ENCODE data around the gene INPP5J. TPM values are rescaled to one million over a fixed set of nuclear protein-coding genes. Genes with fewer than 3 reads are reported as not detected.

Gene INPP5J
- total RNA-seq, 1 experiment from 2014 or later = 1.7 TPM

DNA sequence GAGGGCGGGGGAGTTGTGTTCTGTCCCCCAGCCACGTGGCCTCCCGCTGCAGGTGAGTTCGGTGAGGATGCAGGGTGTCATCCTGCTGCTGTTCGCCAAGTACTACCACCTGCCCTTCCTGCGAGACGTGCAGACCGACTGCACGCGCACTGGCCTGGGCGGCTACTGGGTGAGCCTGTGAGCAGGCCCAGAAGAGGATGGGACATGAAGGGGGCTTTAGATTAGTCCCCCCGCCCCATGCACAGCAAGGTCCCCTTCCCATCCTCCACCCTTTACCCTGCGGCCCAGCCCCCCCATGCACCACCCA lies 4.1 kb downstream of the INPP5J start:
- intact Hi-C loops (cut with micrococcal nuclease; ENCODE audit: unreplicated experiment) = no loop called here
- Histone ChIP-seq H3K36me3 (ENCODE audit: control insufficient read depth, insufficient read depth, low read length) (no peaks in the 10 kb centered on the region), H3K4me1 (ENCODE audit: control insufficient read depth, insufficient read depth, low read length) (no peaks in the 10 kb centered on the region), H3K27ac (ENCODE audit: low read length) (no peak overlapping the region), H3K9me3 (ENCODE audit: control insufficient read depth, insufficient read depth, low read depth, low read length) (no peaks in the 10 kb centered on the region), H3K27me3 (ENCODE audit: control insufficient read depth, insufficient read depth, low read length) (no peaks in the 10 kb centered on the region), H3K4me3 (ENCODE audit: low read depth in 2 of 2, low read length in 2 of 2) (no peak overlapping the region)
- ChIA-PET POLR2A (no interaction called here), CTCF (no interaction called here)
- BruUV-seq (replicated peaks) = no TSS peak
- TF ChIP-seq, protein P1, sequence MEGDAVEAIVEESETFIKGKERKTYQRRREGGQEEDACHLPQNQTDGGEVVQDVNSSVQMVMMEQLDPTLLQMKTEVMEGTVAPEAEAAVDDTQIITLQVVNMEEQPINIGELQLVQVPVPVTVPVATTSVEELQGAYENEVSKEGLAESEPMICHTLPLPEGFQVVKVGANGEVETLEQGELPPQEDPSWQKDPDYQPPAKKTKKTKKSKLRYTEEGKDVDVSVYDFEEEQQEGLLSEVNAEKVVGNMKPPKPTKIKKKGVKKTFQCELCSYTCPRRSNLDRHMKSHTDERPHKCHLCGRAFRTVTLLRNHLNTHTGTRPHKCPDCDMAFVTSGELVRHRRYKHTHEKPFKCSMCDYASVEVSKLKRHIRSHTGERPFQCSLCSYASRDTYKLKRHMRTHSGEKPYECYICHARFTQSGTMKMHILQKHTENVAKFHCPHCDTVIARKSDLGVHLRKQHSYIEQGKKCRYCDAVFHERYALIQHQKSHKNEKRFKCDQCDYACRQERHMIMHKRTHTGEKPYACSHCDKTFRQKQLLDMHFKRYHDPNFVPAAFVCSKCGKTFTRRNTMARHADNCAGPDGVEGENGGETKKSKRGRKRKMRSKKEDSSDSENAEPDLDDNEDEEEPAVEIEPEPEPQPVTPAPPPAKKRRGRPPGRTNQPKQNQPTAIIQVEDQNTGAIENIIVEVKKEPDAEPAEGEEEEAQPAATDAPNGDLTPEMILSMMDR (IDR thresholded peaks at IDR 0.05) = no peak
- no peak for TF ChIP-seq SIN3A (IDR thresholded peaks at IDR 0.05; ENCODE audit: borderline replicate concordance, insufficient read depth, low read depth, low read length)
- TF ChIP-seq TCF7L2 (IDR thresholded peaks at IDR 0.05; ENCODE audit: low read depth, low read length) = no peak
- no peak for TF ChIP-seq REST (IDR thresholded peaks at IDR 0.05; ENCODE audit: insufficient read depth in 1 of 2, low read depth in 2 of 2, low read length in 1 of 2)
- no peak for TF ChIP-seq POLR2AphosphoS5 (IDR thresholded peaks at IDR 0.05; ENCODE audit: low read depth, low read length)
- no peak for ATAC-seq
- no peak for DNase-seq (ENCODE audit: low read depth, low spot score)
- in situ Hi-C loops (cut with HindIII; ENCODE audit: low pct_unique_long_range_greater_than_20kb, low sequenced_read_pairs) = no loop called here

GRCh38 chr22:31127181-31127772 lies 4.5 kb downstream of the INPP5J start:
- in situ Hi-C loops (cut with HindIII; ENCODE audit: low pct_unique_long_range_greater_than_20kb, low sequenced_read_pairs) = no loop called here
- Histone ChIP-seq H3K27ac (ENCODE audit: low read length) (no peak overlapping the region), H3K4me3 (ENCODE audit: low read depth in 2 of 2, low read length in 2 of 2) (no peak overlapping the region), H3K9me3 (ENCODE audit: control insufficient read depth, insufficient read depth, low read depth, low read length) (no peaks in the 10 kb centered on the region), H3K27me3 (ENCODE audit: control insufficient read depth, insufficient read depth, low read length) (no peaks in the 10 kb centered on the region), H3K4me1 (ENCODE audit: control insufficient read depth, insufficient read depth, low read length) (no peaks in the 10 kb centered on the region), H3K36me3 (ENCODE audit: control insufficient read depth, insufficient read depth, low read length) (no peaks in the 10 kb centered on the region)
- BruUV-seq (replicated peaks) = no TSS peak
- DNase-seq (ENCODE audit: low read depth, low spot score) (no peak), ATAC-seq (no peak)
- ChIA-PET POLR2A (interaction anchor here (0.6 kb wide), 1 partner anchor 158 kb away, joined by 3 read pairs; the partner anchor contains the start of gene TUG1), CTCF (interaction anchor here (0.6 kb wide), 1 partner anchor 637 kb away, joined by 4 read pairs; no protein-coding TSS in a partner anchor)
- TF ChIP-seq POLR2AphosphoS5 (IDR thresholded peaks at IDR 0.05; ENCODE audit: low read depth, low read length) = no peak
- no peak for TF ChIP-seq SIN3A (IDR thresholded peaks at IDR 0.05; ENCODE audit: borderline replicate concordance, insufficient read depth, low read depth, low read length)
- intact Hi-C loops (cut with micrococcal nuclease; ENCODE audit: unreplicated experiment) = no loop called here

DNA sequence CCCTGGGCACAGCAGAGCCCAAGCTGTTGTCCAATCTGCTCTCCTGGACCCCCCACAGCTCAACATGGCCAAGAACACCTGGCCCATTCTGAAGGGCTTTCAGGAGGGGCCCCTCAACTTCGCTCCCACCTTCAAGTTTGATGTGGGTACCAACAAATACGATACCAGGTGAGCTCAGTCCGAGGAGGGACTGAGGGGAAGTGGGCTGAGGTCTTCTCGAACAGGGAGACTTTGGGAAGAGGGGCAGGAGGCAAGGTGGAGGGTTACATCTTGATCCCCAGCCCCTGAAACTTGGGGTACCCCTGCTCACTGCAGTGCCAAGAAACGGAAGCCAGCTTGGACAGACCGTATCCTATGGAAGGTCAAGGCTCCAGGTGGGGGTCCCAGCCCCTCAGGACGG lies 5.4 kb downstream of the INPP5J start:
- in situ Hi-C loops (cut with HindIII; ENCODE audit: low pct_unique_long_range_greater_than_20kb, low sequenced_read_pairs) = no loop called here
- no peak overlapping the region for H3K4me3 ChIP-seq (ENCODE audit: low read depth in 2 of 2, low read length in 2 of 2)
- no peaks in the 10 kb centered on the region for H3K36me3 ChIP-seq (ENCODE audit: control insufficient read depth, insufficient read depth, low read length)
- DNase-seq (ENCODE audit: low read depth, low spot score) (no peak), ATAC-seq (no peak)
- ChIA-PET POLR2A (interaction anchor here (0.7 kb wide), 1 partner anchor 162 kb away, joined by 5 read pairs; no protein-coding TSS in a partner anchor), CTCF (interaction anchor here (0.6 kb wide), 2 partner anchors 43 to 638 kb away, joined by 4 to 12 read pairs; no protein-coding TSS in a partner anchor)
- no peaks in the 10 kb centered on the region for H3K27me3 ChIP-seq (ENCODE audit: control insufficient read depth, insufficient read depth, low read length)
- no peaks in the 10 kb centered on the region for H3K9me3 ChIP-seq (ENCODE audit: control insufficient read depth, insufficient read depth, low read depth, low read length)
- TF ChIP-seq SIN3A (IDR thresholded peaks at IDR 0.05; ENCODE audit: borderline replicate concordance, insufficient read depth, low read depth, low read length) (no peak), POLR2AphosphoS5 (IDR thresholded peaks at IDR 0.05; ENCODE audit: low read depth, low read length) (no peak), REST (IDR thresholded peaks at IDR 0.05; ENCODE audit: insufficient read depth in 1 of 2, low read depth in 2 of 2, low read length in 1 of 2) (no peak), TCF7L2 (IDR thresholded peaks at IDR 0.05; ENCODE audit: low read depth, low read length) (no peak)
- TF ChIP-seq, protein P1 (IDR thresholded peaks at IDR 0.05) = no peak
- intact Hi-C loops (cut with micrococcal nuclease; ENCODE audit: unreplicated experiment) = no loop called here
- no peaks in the 10 kb centered on the region for H3K4me1 ChIP-seq (ENCODE audit: control insufficient read depth, insufficient read depth, low read length)
- H3K27ac ChIP-seq (ENCODE audit: low read length) = no peak overlapping the region
- BruUV-seq (replicated peaks) = no TSS peak

All from Panc1 (cell line).